HG03045 (cell line): Measurements from ENCODE around the gene PAX7.
"Not testable (repeated sequence)": the region's sequence is repeated elsewhere in the genome, so short reads cannot be mapped to it uniquely, and the experiment has no call there.

Experiments
- ATAC-seq: cut with Tn5 transposase; IDR thresholded peaks from one replicate; pipeline ENCODE4 v1.9.1; 2021; ENCODE audit warnings: mild to moderate bottlenecking, moderate library complexity; ENCODE audit not compliant: unreplicated experiment

The PAX7 gene

GRCh38 chr1:18657506-18658201, 27.0 kb downstream of the PAX7 start:
- ATAC-seq, result no peak

- ATAC-seq, result no peak
Measured at GRCh38 chr1:18658831-18659230, 28.2 kb downstream of the PAX7 start.

- ATAC-seq, result no peak
Measured at GRCh38 chr1:18661404-18662285, 31.0 kb downstream of the PAX7 start.

GRCh38 chr1:18662286-18662639, 31.6 kb downstream of the PAX7 start:
- no peak for ATAC-seq

GRCh38 chr1:18666317-18666920, 35.8 kb downstream of the PAX7 start:
- no peak for ATAC-seq

- ATAC-seq, result no peak
Measured at GRCh38 chr1:18667333-18667732, 36.7 kb downstream of the PAX7 start.

GRCh38 chr1:18668046-18668445, 37.4 kb downstream of the PAX7 start:
- no peak for ATAC-seq

- no peak for ATAC-seq
Measured at GRCh38 chr1:18668750-18669404, 38.2 kb downstream of the PAX7 start.

GRCh38 chr1:18670121-18670867, 39.6 kb downstream of the PAX7 start:
- ATAC-seq, result no peak

- ATAC-seq, result no peak
Measured at GRCh38 chr1:18670868-18671225, 40.2 kb downstream of the PAX7 start.

- ATAC-seq, result no peak
Measured at GRCh38 chr1:18673976-18674375, 43.3 kb downstream of the PAX7 start.

GRCh38 chr1:18676332-18676781, 45.7 kb downstream of the PAX7 start:
- no peak for ATAC-seq

GRCh38 chr1:18681423-18681835, 50.8 kb downstream of the PAX7 start:
- ATAC-seq, result no peak

GRCh38 chr1:18682375-18682774, 51.7 kb downstream of the PAX7 start:
- no peak for ATAC-seq

GRCh38 chr1:18684303-18684702, 53.7 kb downstream of the PAX7 start:
- ATAC-seq, result no peak

GRCh38 chr1:18686540-18686939, 55.9 kb downstream of the PAX7 start:
- ATAC-seq, result no peak

- no peak for ATAC-seq
Measured at GRCh38 chr1:18687273-18687672, 56.6 kb downstream of the PAX7 start.

- ATAC-seq, result no peak
Measured at GRCh38 chr1:18691648-18692047, 61.0 kb downstream of the PAX7 start.

GRCh38 chr1:18693256-18694098, 62.8 kb downstream of the PAX7 start:
- ATAC-seq, result no peak

GRCh38 chr1:18694289-18694688, 63.6 kb downstream of the PAX7 start:
- not testable (repeated sequence) for ATAC-seq
